Putamen (tissue), 1 donor: Measurements from ENCODE around the gene ZNF831.

Source experiments
- DNase-seq: peaks from one replicate; pipeline ENCODE4 v3.0.0-alpha.2; 2016; ENCODE audit warnings: low spot score

Gene ZNF831

DNA sequence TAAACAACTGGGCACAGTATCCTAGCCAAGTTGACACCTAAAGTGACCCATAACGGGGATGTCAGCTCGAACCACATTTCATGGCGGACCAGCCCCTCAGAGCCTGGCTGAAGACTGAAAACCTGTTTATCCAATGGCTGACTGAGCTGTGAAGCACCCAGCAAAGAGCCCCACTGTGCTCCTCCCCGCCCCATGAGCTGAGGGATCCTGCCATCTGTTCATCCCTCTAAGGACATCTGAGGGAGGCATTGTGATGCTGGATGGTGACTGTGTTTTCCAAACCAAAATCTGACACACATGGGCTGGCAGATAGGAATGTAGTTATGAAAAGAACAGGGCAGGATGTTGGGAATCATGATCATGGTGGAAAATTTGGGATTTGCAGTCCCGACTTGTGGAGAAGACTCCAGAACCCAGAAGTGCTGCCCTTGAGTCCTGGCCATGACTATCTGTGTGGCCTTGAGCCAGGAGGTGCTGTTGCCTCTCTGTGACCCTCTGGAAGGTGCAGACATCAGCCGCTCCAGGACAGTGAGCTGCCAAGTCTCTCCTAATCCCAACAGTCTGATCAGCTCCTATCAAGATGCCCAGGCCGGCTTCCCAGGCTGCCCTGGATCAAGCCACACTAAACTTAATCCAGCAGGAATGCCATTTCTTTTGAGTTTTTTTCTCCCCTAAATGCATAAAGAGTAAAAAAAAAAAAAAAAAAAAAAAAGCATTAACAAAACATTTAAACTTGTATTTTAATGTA, 142.5 kb downstream of the ZNF831 start:
- no peak for DNase-seq

DNA sequence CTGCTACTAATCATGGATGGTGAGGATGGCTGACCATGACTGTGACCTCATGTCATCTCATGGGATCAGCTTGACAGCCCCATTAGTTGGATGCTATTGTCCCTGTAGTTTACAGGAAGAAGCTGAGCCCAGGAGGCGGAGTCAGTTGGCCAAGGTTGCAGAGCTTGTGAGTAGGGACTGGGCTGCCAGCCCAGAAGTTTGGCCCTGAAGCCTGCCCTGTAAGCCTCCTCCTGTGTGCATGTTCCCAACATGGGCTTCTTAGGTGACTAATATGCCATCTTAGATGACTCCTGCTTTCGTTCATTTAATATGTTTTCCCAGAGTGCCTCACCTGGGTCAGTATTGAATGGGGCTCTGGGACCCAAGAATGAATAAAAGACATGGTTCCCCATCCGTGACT, 143.6 kb downstream of the ZNF831 start:
- no peak for DNase-seq
